BE2C (cell line): Measurements from ENCODE around the gene EPN1.

Source experiments
- DNase-seq: peaks from one replicate; pipeline ENCODE4 v3.0.0-alpha.2; 2020
- H3K27me3 ChIP-seq: fragments of 250-450 bp; sonication (Bioruptor Pico); 2 replicates; pipeline ENCODE4 v1.5.1; 2020; ENCODE audit warnings: mild to moderate bottlenecking
- H3K36me3 ChIP-seq: fragments of 250-450 bp; sonication (Bioruptor Pico); 2 replicates; pipeline ENCODE4 v1.5.1; 2020; ENCODE audit warnings: mild to moderate bottlenecking
- H3K4me1 ChIP-seq: fragments of 250-450 bp; sonication (Bioruptor Pico); 2 replicates; pipeline ENCODE4 v1.5.1; 2020
- H3K4me3 ChIP-seq: 2 replicates; pipeline ENCODE4 v1.5.1; 2011; ENCODE audit warnings: low read depth, low read length
- H3K9me3 ChIP-seq: fragments of 250-450 bp; sonication (Bioruptor Pico); 2 replicates; pipeline ENCODE4 v1.5.1; 2020
- CTCF ChIP-seq: IDR thresholded peaks from 2 replicates; pipeline ENCODE4 v1.5.1; 2012; ENCODE audit warnings: mild to moderate bottlenecking, low read depth, low read length

EPN1 gene

DNA sequence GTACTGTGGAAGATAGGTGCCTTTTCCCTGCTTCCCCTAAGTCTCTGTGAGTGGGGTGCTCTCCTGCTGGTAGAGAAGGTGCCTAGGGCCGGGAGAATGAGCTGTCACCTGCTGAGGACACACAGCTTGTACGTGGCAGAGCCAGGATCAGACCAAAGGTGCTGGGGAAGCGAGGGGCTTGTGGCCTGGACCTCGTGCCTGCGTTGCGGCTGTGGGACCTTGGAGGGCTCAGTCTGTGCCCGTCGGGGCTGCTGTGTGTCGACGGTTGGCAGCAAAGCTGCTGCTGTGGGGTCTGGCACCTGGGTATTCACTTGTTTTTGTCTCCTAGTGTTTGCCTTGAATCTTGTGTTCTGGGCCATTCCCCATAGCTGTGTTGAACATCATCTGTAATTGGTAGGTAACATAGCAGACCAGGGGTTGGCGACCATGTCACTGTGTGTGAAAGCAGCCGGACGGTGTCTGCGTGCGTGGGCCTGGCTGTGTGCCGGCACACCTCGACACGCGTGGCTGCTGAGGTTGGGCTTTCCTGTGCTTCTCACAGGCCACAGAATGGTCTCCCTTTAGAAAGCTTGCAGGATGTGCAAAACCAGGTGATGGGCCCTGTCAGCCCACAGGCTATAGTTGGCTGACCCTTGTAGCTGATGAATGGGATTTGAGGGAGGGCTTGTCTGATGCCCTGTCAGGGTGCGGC lies 11.0 kb upstream of the EPN1 start:
- H3K4me1 ChIP-seq, result no peaks in the 10 kb centered on the region
- no peaks in the 10 kb centered on the region for H3K9me3 ChIP-seq
- TF ChIP-seq CTCF, result no peak
- H3K4me3 ChIP-seq, result no peak overlapping the region
- no peaks in the 10 kb centered on the region for H3K27me3 ChIP-seq
- DNase-seq, result no peak
- H3K36me3 ChIP-seq, result peaks cover 93% of the 10 kb centered on the region

- H3K4me1 ChIP-seq, result no peaks in the 10 kb centered on the region; the same call in 1 of the 2 replicates
- no peaks in the 10 kb centered on the region for H3K9me3 ChIP-seq
- H3K27me3 ChIP-seq, result no peaks in the 10 kb centered on the region
- no peak overlapping the region for H3K4me3 ChIP-seq
- TF ChIP-seq CTCF, result no peak
- H3K36me3 ChIP-seq, result peaks cover 88% of the 10 kb centered on the region
- DNase-seq, result no peak
These were observed 8.6 kb upstream of the EPN1 start for GRCh38 chr19:55666343-55667005.

- H3K27me3 ChIP-seq, result no peaks in the 10 kb centered on the region
- no peaks in the 10 kb centered on the region for H3K9me3 ChIP-seq
- H3K4me3 ChIP-seq, result no peak overlapping the region
- H3K4me1 ChIP-seq, result no peaks in the 10 kb centered on the region; the same call in 1 of the 2 replicates
- H3K36me3 ChIP-seq, result peaks cover 84% of the 10 kb centered on the region
- no peak for TF ChIP-seq CTCF
- DNase-seq, result no peak
These were observed 8.0 kb upstream of the EPN1 start for GRCh38 chr19:55667006-55667381.

GRCh38 chr19:55667511-55667910 lies 7.5 kb upstream of the EPN1 start:
- no peaks in the 10 kb centered on the region; the same call in 1 of the 2 replicates for H3K4me1 ChIP-seq
- DNase-seq, result no peak
- no peaks in the 10 kb centered on the region for H3K9me3 ChIP-seq
- TF ChIP-seq CTCF, result no peak
- no peaks in the 10 kb centered on the region for H3K27me3 ChIP-seq
- H3K36me3 ChIP-seq, result peaks cover 85% of the 10 kb centered on the region
- no peak overlapping the region for H3K4me3 ChIP-seq

GRCh38 chr19:55667958-55668357 lies 7.1 kb upstream of the EPN1 start:
- DNase-seq, result no peak
- TF ChIP-seq CTCF, result no peak
- Histone ChIP-seq H3K4me1 (no peaks in the 10 kb centered on the region; the same call in 1 of the 2 replicates), H3K9me3 (no peaks in the 10 kb centered on the region), H3K27me3 (no peaks in the 10 kb centered on the region), H3K36me3 (peaks cover 80% of the 10 kb centered on the region), H3K4me3 (no peak overlapping the region)
